ENCODE data around the gene CFAP43.

Gene CFAP43

DNA sequence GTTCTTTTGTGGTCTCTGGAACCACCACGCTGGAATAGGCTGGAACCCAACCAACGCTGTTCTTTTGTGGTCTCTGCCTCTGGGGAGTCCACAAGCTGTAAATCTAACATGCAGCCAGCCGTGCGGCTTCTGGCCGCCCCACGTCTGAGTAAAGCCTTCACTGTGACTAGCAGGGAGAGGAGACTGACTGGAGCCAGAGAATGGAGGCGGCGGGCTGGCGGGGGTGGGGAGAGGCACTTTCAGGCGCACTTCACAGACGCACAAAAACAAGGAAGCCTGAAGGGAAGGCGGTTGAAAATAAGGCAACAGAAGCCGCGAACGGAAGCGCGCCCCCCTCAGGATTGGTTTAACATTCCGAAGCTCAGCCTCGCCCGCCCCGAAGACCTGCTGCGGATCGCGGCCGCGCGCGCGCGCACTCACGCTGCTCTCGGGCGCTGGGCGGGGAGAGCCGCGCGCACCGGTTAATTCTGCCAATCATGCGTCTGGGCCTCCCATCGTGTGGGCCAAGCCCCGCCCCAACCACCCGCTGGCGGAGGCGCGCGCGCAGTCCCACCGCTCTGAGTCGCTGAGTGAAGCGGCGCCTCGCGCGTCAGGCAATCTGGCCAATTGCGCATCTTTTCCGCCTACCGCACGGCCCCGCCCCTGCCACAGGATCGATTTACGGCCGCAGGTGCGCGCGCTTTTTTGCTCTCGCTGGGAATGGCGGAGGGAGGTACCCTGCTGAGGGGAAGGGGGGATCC is 110.5 kb downstream of the CFAP43 start, which contains the start of gene SFR1:
SFR1 (plus strand) TSS at position 687 of the 740 bp plus-strand sequence; CDS start at position 700, 13 bp downstream.
- DNase-seq (ENCODE audit: insufficient read length, low spot score): peak; percentile 48
- no peak for FAIRE-seq

GRCh38 chr10:104120903-104121484 is 111.2 kb downstream of the CFAP43 start:
- DNase-seq (ENCODE audit: insufficient read length, low spot score) (no peak), FAIRE-seq (no peak)
- TF ChIP-seq, protein P1, sequence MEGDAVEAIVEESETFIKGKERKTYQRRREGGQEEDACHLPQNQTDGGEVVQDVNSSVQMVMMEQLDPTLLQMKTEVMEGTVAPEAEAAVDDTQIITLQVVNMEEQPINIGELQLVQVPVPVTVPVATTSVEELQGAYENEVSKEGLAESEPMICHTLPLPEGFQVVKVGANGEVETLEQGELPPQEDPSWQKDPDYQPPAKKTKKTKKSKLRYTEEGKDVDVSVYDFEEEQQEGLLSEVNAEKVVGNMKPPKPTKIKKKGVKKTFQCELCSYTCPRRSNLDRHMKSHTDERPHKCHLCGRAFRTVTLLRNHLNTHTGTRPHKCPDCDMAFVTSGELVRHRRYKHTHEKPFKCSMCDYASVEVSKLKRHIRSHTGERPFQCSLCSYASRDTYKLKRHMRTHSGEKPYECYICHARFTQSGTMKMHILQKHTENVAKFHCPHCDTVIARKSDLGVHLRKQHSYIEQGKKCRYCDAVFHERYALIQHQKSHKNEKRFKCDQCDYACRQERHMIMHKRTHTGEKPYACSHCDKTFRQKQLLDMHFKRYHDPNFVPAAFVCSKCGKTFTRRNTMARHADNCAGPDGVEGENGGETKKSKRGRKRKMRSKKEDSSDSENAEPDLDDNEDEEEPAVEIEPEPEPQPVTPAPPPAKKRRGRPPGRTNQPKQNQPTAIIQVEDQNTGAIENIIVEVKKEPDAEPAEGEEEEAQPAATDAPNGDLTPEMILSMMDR (IDR thresholded peaks at IDR 0.05; ENCODE audit: insufficient read depth, missing control alignments): no peak

More for the DNA sequence above, 110.5 kb downstream of the CFAP43 start, which contains the start of gene SFR1:
- TF ChIP-seq, protein P1 (IDR thresholded peaks at IDR 0.05; ENCODE audit: insufficient read depth, missing control alignments): peak; percentile 65

DNA sequence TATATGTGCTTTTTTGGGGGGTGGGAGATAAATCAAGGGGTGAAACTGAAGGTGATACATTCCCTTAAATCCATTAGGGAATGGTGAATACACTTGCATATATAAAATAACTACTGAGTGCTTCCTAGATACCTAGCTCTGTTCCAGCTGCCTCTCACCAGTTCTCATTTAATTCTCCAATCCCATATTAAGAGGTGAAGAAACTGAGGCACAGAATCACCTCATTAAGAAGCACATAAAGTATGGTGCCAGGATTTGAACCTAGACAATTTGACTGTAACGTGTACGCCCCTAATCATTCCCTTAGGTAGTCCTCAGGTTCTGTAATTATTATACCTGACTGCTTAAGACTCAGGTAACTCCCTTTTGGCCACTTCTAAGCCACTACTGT is 111.7 kb downstream of the CFAP43 start:
- FAIRE-seq (peak; percentile 6), DNase-seq (ENCODE audit: insufficient read length, low spot score) (no peak)
- TF ChIP-seq, protein P1 (IDR thresholded peaks at IDR 0.05; ENCODE audit: insufficient read depth, missing control alignments): no peak

DNA sequence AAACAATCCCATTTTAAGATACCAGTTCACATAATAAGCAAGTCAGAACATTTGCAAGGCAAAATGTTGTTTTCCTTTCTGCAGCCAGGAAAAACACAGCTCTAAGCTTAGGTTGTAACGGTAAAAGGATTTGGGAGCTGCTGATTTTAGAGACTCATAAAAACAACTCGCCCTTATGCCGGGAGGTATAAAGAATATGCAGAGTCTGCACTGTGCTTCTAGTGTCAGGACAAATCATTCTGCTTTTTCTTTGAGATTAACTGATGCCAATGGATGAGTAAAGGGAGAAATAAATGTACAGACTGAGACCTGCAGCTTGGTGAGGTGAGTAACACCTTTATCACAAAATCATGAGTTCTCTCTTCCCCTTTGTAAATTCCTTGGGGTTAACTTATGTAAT is 112.2 kb downstream of the CFAP43 start:
- FAIRE-seq: no peak
- TF ChIP-seq, protein P1 (IDR thresholded peaks at IDR 0.05; ENCODE audit: insufficient read depth, missing control alignments): no peak
- DNase-seq (ENCODE audit: insufficient read length, low spot score): no peak

- TF ChIP-seq, protein P1 (IDR thresholded peaks at IDR 0.05; ENCODE audit: insufficient read depth, missing control alignments): no peak
- DNase-seq (ENCODE audit: insufficient read length, low spot score): no peak
These were observed 114.3 kb downstream of the CFAP43 start for GRCh38 chr10:104117839-104118323.

DNA sequence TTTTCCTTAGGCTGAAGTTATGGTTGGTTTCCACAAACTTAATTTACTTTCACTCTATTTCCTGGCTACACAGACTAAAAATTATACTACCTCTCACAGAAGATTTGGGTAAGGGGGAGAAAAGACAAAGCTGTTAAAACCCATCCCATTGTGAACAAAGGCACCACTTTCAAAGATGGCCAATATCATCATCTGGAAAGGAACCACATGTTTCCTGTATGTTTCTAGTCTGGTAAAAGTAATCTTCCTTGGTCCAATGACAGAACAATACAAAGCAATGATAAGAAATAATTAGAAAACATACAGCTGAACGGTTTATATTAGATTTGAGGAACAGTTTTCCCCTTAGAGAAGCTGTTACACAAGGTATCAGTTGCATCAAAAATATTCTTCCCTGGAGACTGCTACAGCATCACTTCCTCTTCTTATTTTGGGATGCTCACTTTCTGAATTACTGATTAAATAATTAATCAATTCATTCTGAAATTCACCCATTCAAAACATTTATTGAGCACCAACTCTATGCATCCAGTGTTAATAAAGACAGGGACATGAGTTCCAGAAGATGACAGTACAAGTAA is 118.7 kb downstream of the CFAP43 start:
- FAIRE-seq (no peak), DNase-seq (ENCODE audit: insufficient read length, low spot score) (no peak)
- TF ChIP-seq, protein P1 (IDR thresholded peaks at IDR 0.05; ENCODE audit: insufficient read depth, missing control alignments): no peak

More at GRCh38 chr10:104117839-104118323, 114.3 kb downstream of the CFAP43 start:
- FAIRE-seq: no peak
